PC-3 (cell line): ENCODE data around the gene NUP62. TPM values are rescaled to one million over a fixed set of nuclear protein-coding genes. Genes with fewer than 3 reads are reported as not detected.

Experiments used
- ATAC-seq: fragments of 200-7000 bp; cut with Tn5 transposase; 2 replicates; pipeline ENCODE4 v1.9.1; 2020; ENCODE audit warnings: mild to moderate bottlenecking, moderate library complexity
- BruUV-seq: library from RNA; stranded (reverse); fragments of 400-500 nt; replicated peaks from 2 replicates; lab custom pipeline; 2021; lab: Mats Ljungman, UMichigan
- CTCF ChIA-PET: fragments of 300-600 bp; sonication (Branson Sonifier 250); formaldehyde crosslinking; loops from one replicate; lab custom pipeline; 2022; ENCODE audit warnings: antibody characterized with exemption; lab: Charles Lee
- POLR2A ChIA-PET: fragments of 300-600 bp; sonication (Branson Sonifier 250); formaldehyde crosslinking; loops from one replicate; lab custom pipeline; 2022; ENCODE audit warnings: antibody characterized with exemption; ENCODE audit not compliant: unreplicated experiment; lab: Charles Lee
- DNase-seq: peaks from one replicate; pipeline ENCODE4 v3.0.0-alpha.2; 2015
- H2AFZ ChIP-seq: fragments of 300-600 bp; sonication (generic); 2 replicates; pipeline ENCODE4 v1.6.0; 2016; ENCODE audit warnings: antibody characterized with exemption, low read length
- H3F3A ChIP-seq: fragments of 300-600 bp; sonication (generic); one replicate; pipeline ENCODE4 v1.6.0; 2017; ENCODE audit warnings: antibody characterized with exemption, low read length, control low read depth, mild to moderate bottlenecking; ENCODE audit not compliant: unreplicated experiment
- H3K27ac ChIP-seq: fragments of 300-600 bp; sonication (generic); 2 replicates; pipeline ENCODE4 v1.5.1; 2016; ENCODE audit warnings: mild to moderate bottlenecking, low read length
- H3K27me3 ChIP-seq: fragments of 300-600 bp; sonication (generic); 2 replicates; pipeline ENCODE4 v1.6.1; 2016; ENCODE audit warnings: low read length, mixed read lengths
- H3K36me3 ChIP-seq: fragments of 300-600 bp; sonication (generic); 2 replicates; pipeline ENCODE4 v1.6.1; 2016; ENCODE audit warnings: low read depth, mixed run types, low read length, mixed read lengths
- H3K4me1 ChIP-seq: fragments of 300-600 bp; sonication (generic); 2 replicates; pipeline ENCODE4 v1.5.1; 2016; ENCODE audit warnings: low read length; ENCODE audit not compliant: insufficient read depth
- H3K4me2 ChIP-seq: fragments of 300-600 bp; sonication (generic); 2 replicates; pipeline ENCODE4 v1.6.0; 2016; ENCODE audit warnings: low read length
- H3K4me3 ChIP-seq: fragments of 300-600 bp; sonication (generic); 2 replicates; pipeline ENCODE4 v1.5.1; 2016; ENCODE audit warnings: mild to moderate bottlenecking, low read length, mixed read lengths
- H3K79me2 ChIP-seq: fragments of 300-600 bp; sonication (generic); 2 replicates; pipeline ENCODE4 v1.6.1; 2017; ENCODE audit warnings: low read length, mixed read lengths
- H3K9ac ChIP-seq: fragments of 300-600 bp; sonication (generic); 2 replicates; pipeline ENCODE4 v1.6.0; 2016; ENCODE audit warnings: mild to moderate bottlenecking, low read length
- H3K9me2 ChIP-seq: fragments of 300-600 bp; sonication (generic); replicated peaks from 2 replicates; pipeline ENCODE4 v1.6.1; 2016; ENCODE audit warnings: mixed run types, low read length, mixed read lengths
- H3K9me3 ChIP-seq: fragments of 300-600 bp; sonication (generic); 2 replicates; pipeline ENCODE4 v1.6.1; 2016; ENCODE audit warnings: low read length, mixed read lengths
- H4K20me1 ChIP-seq: fragments of 300-600 bp; sonication (generic); 2 replicates; pipeline ENCODE4 v1.6.1; 2016; ENCODE audit warnings: low read length, mixed read lengths
- CTCF ChIP-seq: fragments of 300-600 bp; sonication (generic); conservative IDR thresholded peaks from 2 replicates; pipeline ENCODE4 v1.5.1; 2017; ENCODE audit warnings: antibody characterized with exemption, low read depth, mild to moderate bottlenecking, low read length
- EZH2 ChIP-seq: fragments of 300-600 bp; sonication (generic); IDR thresholded peaks from one replicate; pipeline ENCODE4 v1.6.1; 2017; ENCODE audit warnings: antibody characterized with exemption, mild to moderate bottlenecking, low read length; ENCODE audit not compliant: unreplicated experiment
- EZH2phosphoT487 ChIP-seq: fragments of 300-600 bp; sonication (generic); IDR thresholded peaks from 2 replicates; pipeline ENCODE4 v1.6.1; 2018; ENCODE audit warnings: mild to moderate bottlenecking, antibody characterized with exemption, low read length, borderline replicate concordance
- intact Hi-C: fragments of 100-400 bp; cut with micrococcal nuclease; formaldehyde crosslinking; loops from 2 replicates; pipeline ENCODE4 v1.9.0; 2023
- total RNA-seq: library from RNA; depleted of rRNA; stranded (reverse); fragments of >200 nt; gene quantifications from 2 replicates; pipeline ENCODE4 v1.2.3, GENCODE V29; 2014

The NUP62 gene
- total RNA-seq, 1 experiment from 2014 or later: 129 TPM

- Histone ChIP-seq H3K27me3 (no peaks in the 10 kb centered on the region), H3F3A (peaks cover 12% of the 10 kb centered on the region), H3K9me2 (no peaks in the 10 kb centered on the region), H3K36me3 (peaks cover 41% of the 10 kb centered on the region), H3K4me2 (peak overlapping the region; percentile 91), H4K20me1 (peaks cover 17% of the 10 kb centered on the region; the same call in 1 of the 2 replicates), H3K79me2 (peaks cover 66% of the 10 kb centered on the region), H3K9ac (peak overlapping the region; percentile 98), H3K27ac (peak overlapping the region; percentile 92), H2AFZ (peak overlapping the region; percentile 84), H3K4me1 (peaks cover 59% of the 10 kb centered on the region), H3K9me3 (no peaks in the 10 kb centered on the region), H3K4me3 (peak overlapping the region; percentile 81)
- ChIA-PET CTCF (no interaction called here), POLR2A (interaction anchor here (0.5 to 0.6 kb wide), 6 partner anchors 21 to 1437 kb away, joined by 3 to 5 read pairs (median 4); no protein-coding TSS in a partner anchor)
- ATAC-seq (peak; percentile 74), DNase-seq (peak; percentile 98)
- intact Hi-C loops: loop anchor here (1.0 to 10.0 kb wide), 2 partner anchors 52 to 95 kb away; partner anchors contain the start of genes VRK3 and ZNF473
- no TSS peak for BruUV-seq
- TF ChIP-seq EZH2 (no peak), EZH2phosphoT487 (no peak), CTCF (no peak)
Observed at GRCh38 chr19:49929611-49930482, 543 bp upstream of the NUP62 start.

GRCh38 chr19:49927526-49928264 lies 1.6 kb downstream of the NUP62 start:
- no TSS peak for BruUV-seq
- H3K4me3 ChIP-seq: peak overlapping the region; percentile 81
- intact Hi-C loops: no loop called here
- H3K27ac ChIP-seq: peak overlapping the region; percentile 92
- peaks cover 37% of the 10 kb centered on the region for H4K20me1 ChIP-seq
- H3K36me3 ChIP-seq: peaks cover 52% of the 10 kb centered on the region
- DNase-seq (no peak), ATAC-seq (no peak)
- no peak for TF ChIP-seq CTCF
- TF ChIP-seq EZH2: no peak
- no peak for TF ChIP-seq EZH2phosphoT487
- peaks cover 83% of the 10 kb centered on the region for H3K79me2 ChIP-seq
- ChIA-PET POLR2A (no interaction called here), CTCF (no interaction called here)
- peaks cover 56% of the 10 kb centered on the region for H3K4me1 ChIP-seq
- no peaks in the 10 kb centered on the region for H3K9me2 ChIP-seq
- peaks cover 12% of the 10 kb centered on the region for H3F3A ChIP-seq
- no peaks in the 10 kb centered on the region for H3K27me3 ChIP-seq
- peak overlapping the region; percentile 91 for H3K4me2 ChIP-seq
- H3K9ac ChIP-seq: peak overlapping the region; percentile 98
- no peak overlapping the region for H2AFZ ChIP-seq
- H3K9me3 ChIP-seq: no peaks in the 10 kb centered on the region
